SK-N-MC (cell line): ENCODE results near the gene ZNF296.

Source experiments
- EZH2 ChIP-seq: fragments of 200-600 bp; sonication (generic); IDR thresholded peaks from one replicate; pipeline ENCODE4 v1.6.1; 2017; ENCODE audit warnings: antibody characterized with exemption
- FOXP2 ChIP-seq: optimal IDR thresholded peaks from 2 replicates; pipeline ENCODE3; 2011; ENCODE audit warnings: mild to moderate bottlenecking, moderate library complexity; ENCODE audit not compliant: insufficient read depth; ENCODE audit errors: extremely low read length, control extremely low read depth
- POLR2AphosphoS5 ChIP-seq: IDR thresholded peaks from 2 replicates; pipeline ENCODE4 v1.6.1; 2012; ENCODE audit warnings: mild to moderate bottlenecking, low read depth, low read length, borderline replicate concordance

DNA sequence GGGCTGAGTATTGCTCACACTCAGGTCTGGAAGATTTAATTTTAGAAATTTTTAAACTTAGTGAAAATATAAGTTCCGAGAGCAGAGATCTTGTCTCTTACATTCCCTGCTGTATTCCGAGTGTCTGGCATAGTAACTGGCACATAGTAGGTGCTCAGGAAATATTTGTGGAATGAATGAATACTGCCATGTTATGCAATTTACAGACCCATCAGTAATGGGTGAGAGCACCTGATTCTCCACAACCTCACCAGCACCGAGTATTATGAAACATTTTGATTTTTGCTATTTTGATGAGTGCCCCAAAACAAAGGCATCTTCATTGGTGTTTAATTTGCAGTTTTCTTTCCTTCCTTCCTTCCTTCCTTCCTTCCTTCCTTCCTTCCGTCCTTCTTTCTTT, 53.2 kb downstream of the ZNF296 start:
- TF ChIP-seq EZH2 (no peak), POLR2AphosphoS5 (no peak), FOXP2 (no peak)
